MM.1S (cell line): ENCODE data around the gene WDR83.
A peak's percentile ranks its signal among the peaks of the same experiment; 100 is the strongest.
"Not testable (repeated sequence)": the region's sequence is repeated elsewhere in the genome, so short reads cannot be mapped to it uniquely, and the experiment has no call there.

Experiments
- DNase-seq: peaks from one replicate; pipeline ENCODE4 v3.0.0-alpha.2; 2015
- H2AFZ ChIP-seq: fragments of 300-600 bp; sonication (generic); 2 replicates; pipeline ENCODE4 v1.6.0; 2016; ENCODE audit warnings: antibody characterized with exemption, low read length
- H3F3A ChIP-seq: fragments of 300-600 bp; sonication (generic); 2 replicates; pipeline ENCODE4 v1.6.1; 2016; ENCODE audit warnings: mild to moderate bottlenecking, antibody characterized with exemption, low read length, moderate library complexity, mixed read lengths; ENCODE audit not compliant: insufficient read depth
- H3K27ac ChIP-seq: fragments of 300-600 bp; sonication (generic); 2 replicates; pipeline ENCODE4 v1.5.1; 2016; ENCODE audit warnings: mild to moderate bottlenecking, low read length
- H3K27me3 ChIP-seq: fragments of 300-600 bp; sonication (generic); replicated peaks from 2 replicates; pipeline ENCODE4 v1.6.0; 2016; ENCODE audit warnings: low read length; ENCODE audit not compliant: insufficient read depth
- H3K36me3 ChIP-seq: fragments of 300-600 bp; sonication (generic); replicated peaks from 2 replicates; pipeline ENCODE4 v1.6.1; 2016; ENCODE audit warnings: mild to moderate bottlenecking, low read length, mixed read lengths; ENCODE audit not compliant: insufficient read depth
- H3K4me1 ChIP-seq: fragments of 300-600 bp; sonication (generic); 2 replicates; pipeline ENCODE4 v1.6.1; 2016; ENCODE audit warnings: low read length, mixed read lengths
- H3K4me2 ChIP-seq: fragments of 300-600 bp; sonication (generic); 2 replicates; pipeline ENCODE4 v1.6.0; 2016; ENCODE audit warnings: low read depth, low read length
- H3K4me3 ChIP-seq: fragments of 300-600 bp; sonication (generic); 2 replicates; pipeline ENCODE4 v1.5.1; 2016; ENCODE audit warnings: low read length, mixed read lengths
- H3K79me2 ChIP-seq: fragments of 300-600 bp; sonication (generic); 2 replicates; pipeline ENCODE4 v1.6.1; 2016; ENCODE audit warnings: mixed run types, low read length, mixed read lengths
- H3K9ac ChIP-seq: fragments of 300-600 bp; sonication (generic); 2 replicates; pipeline ENCODE4 v1.6.1; 2016; ENCODE audit warnings: low read length, mixed read lengths
- H3K9me2 ChIP-seq: fragments of 300-600 bp; sonication (generic); replicated peaks from 2 replicates; pipeline ENCODE4 v1.6.1; 2016; ENCODE audit warnings: mild to moderate bottlenecking, low read length, mixed read lengths; ENCODE audit not compliant: insufficient read depth
- H3K9me3 ChIP-seq: fragments of 300-600 bp; sonication (generic); replicated peaks from 2 replicates; pipeline ENCODE4 v1.6.1; 2016; ENCODE audit warnings: mild to moderate bottlenecking, low read length, mixed read lengths; ENCODE audit not compliant: insufficient read depth
- H4K20me1 ChIP-seq: fragments of 300-600 bp; sonication (generic); 2 replicates; pipeline ENCODE4 v1.6.1; 2016; ENCODE audit warnings: mild to moderate bottlenecking, low read length, moderate library complexity, mixed read lengths; ENCODE audit not compliant: insufficient read depth
- CTCF ChIP-seq: fragments of 300-600 bp; sonication (generic); IDR thresholded peaks from 2 replicates; pipeline ENCODE4 v1.5.1; 2016; ENCODE audit warnings: antibody characterized with exemption, low read length, mixed read lengths
- EZH2 ChIP-seq: fragments of 300-600 bp; sonication (generic); optimal IDR thresholded peaks from 2 replicates; pipeline ENCODE3; 2017; ENCODE audit warnings: low read depth, mild to moderate bottlenecking, antibody characterized with exemption, low read length, mixed read lengths
- EZH2phosphoT487 ChIP-seq: fragments of 300-600 bp; sonication (generic); IDR thresholded peaks from 2 replicates; pipeline ENCODE4 v1.6.1; 2018; ENCODE audit warnings: antibody characterized with exemption, low read length

Gene WDR83

GRCh38 chr19:12676384-12676792 lies 9.8 kb downstream of the WDR83 start:
- Histone ChIP-seq H4K20me1 (0 out of 2 replicates have a peak, but pooled peaks cover 5% of the 10 kb centered on the region), H2AFZ (no peak overlapping the region), H3K27me3 (no peaks in the 10 kb centered on the region), H3K4me3 (no peak overlapping the region), H3K79me2 (peaks cover 36% of the 10 kb centered on the region), H3K9me3 (no peaks in the 10 kb centered on the region), H3K9me2 (no peaks in the 10 kb centered on the region), H3K27ac (no peak overlapping the region), H3K4me2 (no peak overlapping the region), H3K36me3 (peaks cover 10% of the 10 kb centered on the region; the same call in 1 of the 2 replicates), H3F3A (peaks cover 11% of the 10 kb centered on the region), H3K4me1 (no peaks in the 10 kb centered on the region), H3K9ac (no peak overlapping the region)
- TF ChIP-seq EZH2 (no peak), CTCF (peak; percentile 83)
- DNase-seq, result peak; percentile 77

- Histone ChIP-seq H3K9me2 (no peaks in the 10 kb centered on the region), H3K79me2 (peaks cover 34% of the 10 kb centered on the region), H3K9ac (no peak overlapping the region), H3K4me2 (no peak overlapping the region), H3K27ac (no peak overlapping the region), H3K9me3 (no peaks in the 10 kb centered on the region), H2AFZ (no peak overlapping the region), H3K27me3 (no peaks in the 10 kb centered on the region), H3K4me3 (no peak overlapping the region), H3F3A (peaks cover 15% of the 10 kb centered on the region), H3K4me1 (no peaks in the 10 kb centered on the region), H4K20me1 (0 out of 2 replicates have a peak, but pooled peaks cover 5% of the 10 kb centered on the region), H3K36me3 (peaks cover 10% of the 10 kb centered on the region; the same call in 1 of the 2 replicates)
- no peak for TF ChIP-seq CTCF
- no peak for TF ChIP-seq EZH2phosphoT487
- no peak for TF ChIP-seq EZH2
- DNase-seq, result no peak
These were observed 10.3 kb downstream of the WDR83 start for GRCh38 chr19:12676928-12677327.

- not testable (repeated sequence) for H3K9me3 ChIP-seq, DNase-seq, H3K4me2 ChIP-seq, H2AFZ ChIP-seq, H3K27me3 ChIP-seq, H3K9ac ChIP-seq, H3K4me3 ChIP-seq, H3K27ac ChIP-seq, H3K4me1 ChIP-seq, H3K9me2 ChIP-seq, H4K20me1 ChIP-seq
- Histone ChIP-seq H3K79me2 (peaks cover 34% of the 10 kb centered on the region), H3K36me3 (peaks cover 10% of the 10 kb centered on the region; the same call in 1 of the 2 replicates), H3F3A (peaks cover 15% of the 10 kb centered on the region)
These were observed 11.4 kb downstream of the WDR83 start for GRCh38 chr19:12678039-12678438.

GRCh38 chr19:12680034-12680433 lies 13.4 kb downstream of the WDR83 start:
- no peaks in the 10 kb centered on the region for H3K27me3 ChIP-seq
- no peak overlapping the region for H3K4me2 ChIP-seq
- H3K9me2 ChIP-seq, result no peaks in the 10 kb centered on the region

More at GRCh38 chr19:12680034-12680433, 13.4 kb downstream of the WDR83 start:
- TF ChIP-seq EZH2phosphoT487, result no peak
- TF ChIP-seq CTCF, result no peak
- TF ChIP-seq EZH2, result no peak
- Histone ChIP-seq H3K79me2 (peaks cover 28% of the 10 kb centered on the region), H3F3A (peaks cover 15% of the 10 kb centered on the region), H3K4me3 (no peak overlapping the region), H2AFZ (no peak overlapping the region), H3K27ac (no peak overlapping the region), H3K9ac (no peak overlapping the region), H4K20me1 (0 out of 2 replicates have a peak, but pooled peaks cover 5% of the 10 kb centered on the region), H3K4me1 (no peaks in the 10 kb centered on the region), H3K36me3 (peaks cover 10% of the 10 kb centered on the region; the same call in 1 of the 2 replicates), H3K9me3 (no peaks in the 10 kb centered on the region)
- DNase-seq, result no peak
